H1 (cell line): ENCODE results near the gene GABRG3. TPM values are rescaled to one million over a fixed set of nuclear protein-coding genes. Genes with fewer than 3 reads are reported as not detected.

Experiments
- CTCF ChIA-PET: fragments of 300-600 bp; sonication (Branson Sonifier 250); formaldehyde crosslinking; loops from one replicate; lab custom pipeline; 2021; ENCODE audit not compliant: partially characterized antibody; lab: Charles Lee
- POLR2A ChIA-PET: fragments of 300-600 bp; sonication (Branson Sonifier 250); formaldehyde crosslinking; loops from one replicate; lab custom pipeline; 2021; ENCODE audit warnings: inconsistent platforms; ENCODE audit not compliant: partially characterized antibody; lab: Charles Lee
- DNase-seq, 2 experiments: peaks; one replicate each; pipeline versions ENCODE4 v3.0.0 to v3.0.0-alpha.2; 2010 to 2022; ENCODE audit warnings: low spot score in 2 of 2, low read depth in 1 of 2, mixed read lengths in 1 of 2
- FAIRE-seq: peaks from 2 replicates; lab custom pipeline; 2011; peaks lifted over from hg19 to GRCh38; lab: Jason Lieb, UNC
- H2AFZ ChIP-seq: 2 replicates; pipeline ENCODE4 v1.8.1; 2012; ENCODE audit warnings: low read length, inconsistent platforms
- H2AK5ac ChIP-seq: 2 replicates; pipeline ENCODE4 v1.6.1; 2013; ENCODE audit warnings: low read depth, low read length
- H2BK120ac ChIP-seq: replicated peaks from 2 replicates; pipeline ENCODE3; 2013; ENCODE audit warnings: low read depth, low read length, inconsistent platforms
- H2BK12ac ChIP-seq: 2 replicates; pipeline ENCODE4 v1.6.1; 2013; ENCODE audit warnings: low read depth, low read length
- H2BK15ac ChIP-seq: 2 replicates; pipeline ENCODE4 v1.6.1; 2013; ENCODE audit warnings: low read length
- H2BK20ac ChIP-seq: 2 replicates; pipeline ENCODE4 v1.6.1; 2013; ENCODE audit warnings: low read length
- H2BK5ac ChIP-seq: 2 replicates; pipeline ENCODE4 v1.6.1; 2013; ENCODE audit warnings: low read depth, low read length
- H3K14ac ChIP-seq: 2 replicates; pipeline ENCODE4 v1.6.1; 2013; ENCODE audit warnings: inconsistent platforms; ENCODE audit not compliant: insufficient read length
- H3K18ac ChIP-seq: 2 replicates; pipeline ENCODE4 v1.6.1; 2013; ENCODE audit warnings: low read length; ENCODE audit errors: extremely low read depth
- H3K23ac ChIP-seq: 2 replicates; pipeline ENCODE4 v1.6.1; 2013; ENCODE audit warnings: inconsistent platforms; ENCODE audit not compliant: insufficient read length
- H3K23me2 ChIP-seq: 2 replicates; pipeline ENCODE4 v1.6.1; 2013; ENCODE audit warnings: low read depth, low read length
- H3K27ac ChIP-seq: 2 replicates; pipeline ENCODE4 v1.6.1; 2011; ENCODE audit warnings: low read depth, low read length, inconsistent platforms
- H3K27me3 ChIP-seq, 4 experiments: replicated peaks in 1 of 4; 1 replicate in 1 of 4; 2 replicates in 3 of 4; pipeline versions ENCODE4 v1.6.1 to v1.8.1; 2011 to 2013; ENCODE audit warnings: low read length in 3 of 4, mild to moderate bottlenecking in 3 of 4, inconsistent platforms in 2 of 4, mixed read lengths in 2 of 4, moderate library complexity in 1 of 4; ENCODE audit not compliant: control insufficient read depth in 3 of 4, insufficient read depth in 3 of 4; ENCODE audit errors: extremely low read depth in 1 of 4
- H3K36me3 ChIP-seq, 4 experiments: 2 replicates each; pipeline versions ENCODE4 v1.6.1 to v1.8.1; 2011 to 2013; ENCODE audit warnings: mild to moderate bottlenecking in 4 of 4, low read length in 3 of 4, moderate library complexity in 2 of 4, control low read depth in 1 of 4, inconsistent platforms in 1 of 4; ENCODE audit not compliant: insufficient read depth in 4 of 4, control insufficient read depth in 2 of 4
- H3K4ac ChIP-seq: replicated peaks from 2 replicates; pipeline ENCODE3; 2013; ENCODE audit warnings: low read length, low read depth, mixed read lengths, inconsistent platforms; ENCODE audit not compliant: insufficient read length
- H3K4me1 ChIP-seq, 4 experiments: replicated peaks in 1 of 4; 1 replicate in 1 of 4; 2 replicates in 3 of 4; pipeline versions ENCODE4 v1.6.1 to v1.8.1; 2011 to 2013; ENCODE audit warnings: low read length in 3 of 4, inconsistent platforms in 2 of 4, mixed read lengths in 1 of 4; ENCODE audit not compliant: insufficient read depth in 4 of 4, control insufficient read depth in 3 of 4
- H3K4me2 ChIP-seq, 2 experiments: 2 replicates each; pipeline versions ENCODE4 v1.6.1 to v1.8.1; 2011 to 2013; ENCODE audit warnings: low read depth in 2 of 2, low read length in 2 of 2, control low read depth in 1 of 2, inconsistent platforms in 1 of 2, mild to moderate bottlenecking in 1 of 2; ENCODE audit not compliant: insufficient read depth in 1 of 2
- H3K4me3 ChIP-seq, 4 experiments: fragments of 200-600, 300-600 bp in 1 of 4; sonication (generic), shearing (Covaris generic), sonication (Bioruptor Twin) in 1 of 4; 2 replicates each; pipeline versions ENCODE4 v1.5.1 to v1.8.1; 2011 to 2016; ENCODE audit warnings: low read length in 4 of 4, low read depth in 3 of 4, control low read depth in 2 of 4, inconsistent platforms in 2 of 4, mild to moderate bottlenecking in 2 of 4, mixed read lengths in 1 of 4, moderate library complexity in 1 of 4; ENCODE audit not compliant: insufficient read depth in 2 of 4; ENCODE audit errors: extremely low read depth in 1 of 4
- H3K56ac ChIP-seq: replicated peaks from 2 replicates; pipeline ENCODE3; 2013; ENCODE audit warnings: low read depth, mild to moderate bottlenecking, mixed read lengths, low read length, inconsistent platforms; ENCODE audit not compliant: insufficient read length
- H3K79me1 ChIP-seq: 2 replicates; pipeline ENCODE4 v1.6.1; 2013; ENCODE audit warnings: low read depth, low read length, control low read depth
- H3K79me2 ChIP-seq, 2 experiments: 2 replicates each; pipeline versions ENCODE4 v1.6.1 to v1.8.1; 2012 to 2013; ENCODE audit warnings: low read length in 2 of 2, mild to moderate bottlenecking in 2 of 2, inconsistent platforms in 1 of 2; ENCODE audit not compliant: insufficient read depth in 2 of 2, control insufficient read depth in 1 of 2
- H3K9ac ChIP-seq, 4 experiments: replicated peaks in 1 of 4; 1 replicate in 1 of 4; 2 replicates in 3 of 4; pipeline versions ENCODE4 v1.6.1 to v1.8.1; 2011 to 2013; ENCODE audit warnings: low read depth in 3 of 4, low read length in 3 of 4, control low read depth in 2 of 4, mild to moderate bottlenecking in 2 of 4, moderate library complexity in 2 of 4, inconsistent platforms in 1 of 4; ENCODE audit errors: extremely low read depth in 1 of 4
- H3K9me3 ChIP-seq, 2 experiments: 2 replicates each; pipeline versions ENCODE4 v1.6.1 to v1.8.1; 2012 to 2013; ENCODE audit warnings: mild to moderate bottlenecking in 2 of 2, moderate library complexity in 2 of 2, control low read depth in 1 of 2, inconsistent platforms in 1 of 2, low read depth in 1 of 2, low read length in 1 of 2, mixed read lengths in 1 of 2; ENCODE audit not compliant: insufficient read depth in 2 of 2
- H4K20me1 ChIP-seq, 2 experiments: replicated peaks in 1 of 2; 2 replicates each; pipeline versions ENCODE3 to v1.8.1; 2011 to 2013; ENCODE audit warnings: inconsistent platforms in 2 of 2, low read length in 2 of 2, mild to moderate bottlenecking in 1 of 2; ENCODE audit not compliant: insufficient read depth in 2 of 2, control insufficient read depth in 1 of 2
- H4K5ac ChIP-seq: 2 replicates; pipeline ENCODE4 v1.6.1; 2013; ENCODE audit warnings: low read length, low read depth, mixed read lengths, inconsistent platforms; ENCODE audit not compliant: insufficient read length
- H4K8ac ChIP-seq: 2 replicates; pipeline ENCODE4 v1.8.0; 2013; ENCODE audit warnings: mild to moderate bottlenecking, moderate library complexity, low read length, inconsistent platforms; ENCODE audit not compliant: insufficient read depth; ENCODE audit errors: extremely low read depth
- H4K91ac ChIP-seq: replicated peaks from 2 replicates; pipeline ENCODE3; 2013; ENCODE audit warnings: low read length, mixed read lengths, inconsistent platforms; ENCODE audit not compliant: insufficient read length
- WGBS, 2 experiments: shearing (Covaris generic) in 1 of 2; methylation state at CpG; one replicate each; pipeline versions ENCODE4 v1.1.6 to v1.1.7; 2013 to 2015; ENCODE audit warnings: low lambda C conversion rate in 2 of 2, mixed read lengths in 2 of 2, inconsistent platforms in 1 of 2, low coverage in 1 of 2, missing lambda C conversion rate in 1 of 2; ENCODE audit not compliant: insufficient replicate concordance in 2 of 2, insufficient coverage in 1 of 2, insufficient read length in 1 of 2; ENCODE audit errors: extremely low coverage in 1 of 2, missing lambda C conversion rate in 1 of 2; 5-methylcytosine and 5-hydroxymethylcytosine counted together
- polyA plus RNA-seq, 7 experiments: library from polyadenylated mRNA; depleted of rRNA in 3 of 7; stranded (reverse) in 5 of 7; unstranded in 2 of 7; fragments of >200 nt in 5 of 7; fragments of 200-250 nt in 2 of 7; gene quantifications; 1 replicate in 5 of 7; 2 replicates in 1 of 7; 4 replicates in 1 of 7; pipeline versions ENCODE4 v1.2.1 to v1.2.3, GENCODE V29; 2011 to 2013; ENCODE audit warnings: missing spikeins in 2 of 7, mixed read lengths in 2 of 7
- total RNA-seq: library from RNA; stranded (reverse); fragmentation: NEBNext Ultra II Directional; extraction: Animal tissue kit (Norgen Biotek cat#: 25700); gene quantifications from 2 replicates; pipeline ENCODE4 v1.2.1, GENCODE V29; 2021

GABRG3 gene
- total and polyA plus RNA-seq, 2 of the 8 experiments (the other 6 are each of a cell fraction or from before 2014, with no cell fraction given) = 0.17 to 0.80 TPM

- POLR2A ChIA-PET = no interaction called here
- WGBS, 2 experiments = 90% methylated on average over 5 of the region's 5 CpGs; no CpG with 5 or more reads in 1 of the 2 experiments
- H3K79me2 ChIP-seq = no peaks in the 10 kb centered on the region
- H3K27ac ChIP-seq = no peak overlapping the region
- CTCF ChIA-PET = interaction anchor here (0.6 to 1.4 kb wide), 3 partner anchors 17 to 64 kb away, joined by 3 to 5 read pairs (median 4); no protein-coding TSS in a partner anchor
- no peak overlapping the region for H4K5ac ChIP-seq
- H2BK12ac ChIP-seq = no peak overlapping the region
- H2BK15ac ChIP-seq = no peak overlapping the region
- H3K9me3 ChIP-seq = no peaks in the 10 kb centered on the region
- no peak overlapping the region for H2BK20ac ChIP-seq
- no peak overlapping the region for H2BK5ac ChIP-seq
- no peak overlapping the region for H2BK120ac ChIP-seq
- H3K4me1 ChIP-seq = peaks cover 0 to 2% (median under 1%) of the 10 kb centered on the region in 4 experiments; a peak in 1 of 7 replicates
- H3K4me2 ChIP-seq = no peak overlapping the region
- FAIRE-seq (no peak), DNase-seq (no peak)
- H3K79me1 ChIP-seq = no peaks in the 10 kb centered on the region
- no peak overlapping the region for H2AK5ac ChIP-seq
- no peak overlapping the region for H3K4me3 ChIP-seq
- H3K56ac ChIP-seq = no peak overlapping the region
- no peak overlapping the region for H4K8ac ChIP-seq
- H3K27me3 ChIP-seq = no peaks in the 10 kb centered on the region
- no peak overlapping the region for H3K23ac ChIP-seq
- H3K14ac ChIP-seq = no peak overlapping the region
- no peaks in the 10 kb centered on the region for H4K20me1 ChIP-seq
- H3K36me3 ChIP-seq = no peaks in the 10 kb centered on the region
- no peak overlapping the region for H3K9ac ChIP-seq
- H2AFZ ChIP-seq = no peak overlapping the region
- H3K23me2 ChIP-seq = no peaks in the 10 kb centered on the region
- H3K4ac ChIP-seq = no peak overlapping the region
- no peak overlapping the region for H3K18ac ChIP-seq
- no peak overlapping the region for H4K91ac ChIP-seq
These were observed 29.5 kb upstream of the GABRG3 start for GRCh38 chr15:26941489-26941888.
